VCaP (cell line): Measurements from ENCODE around the gene POU3F1.

Source experiments
- H3K27ac ChIP-seq: fragments of 450-650 bp; 2 replicates; pipeline ENCODE4 v1.5.1; 2017
- CTCF ChIP-seq: fragments of 450-650 bp; conservative IDR thresholded peaks from 2 replicates; pipeline ENCODE4 v1.5.1; 2017; ENCODE audit warnings: mild to moderate bottlenecking, moderate library complexity

Gene POU3F1

DNA sequence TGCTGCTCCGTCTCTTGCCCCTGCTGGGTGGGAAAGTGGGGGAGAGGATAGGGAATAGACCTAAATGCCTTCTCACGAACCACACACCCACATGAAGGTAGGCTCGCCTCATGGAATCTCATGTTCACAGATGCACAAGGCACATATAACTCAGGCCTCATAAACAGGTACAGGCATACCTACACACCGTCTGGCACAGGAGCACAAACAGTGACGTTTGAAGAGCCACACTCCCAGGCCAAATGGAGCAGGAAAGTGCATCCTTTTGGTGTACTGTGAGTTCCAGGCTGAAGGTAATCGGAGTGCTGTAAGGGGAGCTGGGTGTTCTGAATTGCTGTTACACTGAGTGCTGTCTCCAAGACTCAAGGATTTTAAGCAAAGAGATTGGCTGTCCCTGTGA lies 20.9 kb downstream of the POU3F1 start:
- no peak for TF ChIP-seq CTCF
- H3K27ac ChIP-seq = no peak overlapping the region

DNA sequence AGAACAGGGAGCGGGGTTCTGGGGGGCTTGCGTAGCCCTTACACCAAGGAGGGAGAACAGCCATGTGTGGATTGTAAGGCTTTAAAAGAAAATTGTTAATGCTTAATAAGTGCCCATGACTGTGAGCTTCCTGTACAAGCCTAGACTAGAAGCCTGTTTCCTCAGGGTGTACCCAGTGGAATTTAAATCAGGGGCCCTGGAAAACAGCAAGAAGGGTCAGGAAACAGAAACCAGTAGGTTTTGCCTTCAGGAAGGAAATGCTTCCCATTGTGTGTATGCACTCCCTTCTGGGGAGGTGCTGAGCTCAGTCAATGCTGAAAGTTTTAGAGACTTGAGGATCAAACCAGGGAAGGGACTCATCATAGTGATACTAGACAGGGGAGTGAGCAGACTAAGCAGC lies 21.4 kb downstream of the POU3F1 start:
- H3K27ac ChIP-seq = no peak overlapping the region
- no peak for TF ChIP-seq CTCF

DNA sequence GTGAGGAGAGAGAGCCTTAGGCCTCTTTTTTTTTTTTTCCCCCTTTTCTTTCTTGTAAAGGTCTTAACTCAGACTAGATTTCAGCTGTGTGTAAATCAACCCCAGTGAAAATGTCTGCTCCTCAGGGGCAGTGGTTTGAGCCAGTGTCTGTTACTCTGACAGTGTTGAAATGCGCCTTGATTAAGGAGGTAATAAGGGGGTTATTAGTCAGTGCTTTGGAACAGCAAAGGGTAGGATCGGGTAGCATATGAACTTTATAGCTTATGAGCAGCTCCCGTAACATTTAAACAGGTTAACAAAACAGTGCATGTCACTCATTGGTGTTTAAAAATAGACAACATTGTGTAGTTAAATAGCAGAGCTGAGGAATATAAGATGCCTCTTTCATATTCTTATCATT lies 23.8 kb downstream of the POU3F1 start:
- no peak overlapping the region for H3K27ac ChIP-seq
- no peak for TF ChIP-seq CTCF

GRCh38 chr1:38021969-38022368 lies 24.6 kb downstream of the POU3F1 start:
- TF ChIP-seq CTCF = no peak
- H3K27ac ChIP-seq = no peak overlapping the region

DNA sequence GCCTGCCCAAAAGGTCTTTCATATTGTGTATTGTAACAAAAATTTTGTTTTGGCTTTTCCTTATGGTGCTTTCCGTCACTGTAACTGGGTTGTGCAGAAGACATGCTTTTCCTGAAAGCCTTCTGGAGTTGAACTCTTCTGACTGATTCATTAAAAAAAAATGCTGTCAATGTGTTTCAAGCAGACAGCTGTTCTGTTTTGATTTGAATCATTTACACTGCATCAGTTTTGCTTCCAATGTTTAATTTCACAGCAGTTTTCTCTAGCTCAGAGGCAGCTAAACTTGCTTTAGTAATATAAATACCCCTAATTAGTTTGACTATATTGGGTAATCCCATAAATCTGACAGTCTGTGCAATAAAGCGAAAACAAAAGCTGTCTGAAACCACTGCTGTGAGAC lies 26.2 kb downstream of the POU3F1 start:
- no peak for TF ChIP-seq CTCF
- no peak overlapping the region for H3K27ac ChIP-seq

- no peak overlapping the region for H3K27ac ChIP-seq
- TF ChIP-seq CTCF = peak; percentile 79
Measured at GRCh38 chr1:38018864-38019343, 27.7 kb downstream of the POU3F1 start.

GRCh38 chr1:38015978-38016725 lies 30.4 kb downstream of the POU3F1 start:
- H3K27ac ChIP-seq = no peak overlapping the region
- no peak for TF ChIP-seq CTCF
